Gastrocnemius medialis (tissue), 4 donors: ENCODE measurements around the gene ZDHHC7. TPM values are rescaled to one million over a fixed set of nuclear protein-coding genes. Genes with fewer than 3 reads are reported as not detected.
A peak's percentile ranks its signal among the peaks of the same experiment; 100 is the strongest.

ENCODE experiments used
- ATAC-seq, 2 donors: fragments of 150-250 bp; one replicate each; pipeline ENCODE4 v1.9.1; 2016
- DNase-seq, 2 donors: peaks; one replicate each; pipeline ENCODE4 v3.0.0-alpha.2; 2019
- H3K27ac ChIP-seq, 4 donors: fragments of 200-600 bp; sonication (generic); 1 replicate in 1 of 4; 2 replicates in 3 of 4; pipeline ENCODE4 v1.5.1; 2016 to 2018; ENCODE audit warnings: mild to moderate bottlenecking in 2 of 4, moderate library complexity in 1 of 4
- H3K27me3 ChIP-seq, 3 donors: fragments of 200-600 bp; sonication (generic) in 2 of 3; 1 replicate in 1 of 3; 2 replicates in 2 of 3; pipeline versions ENCODE4 v1.5.1 to v1.6.0; 2016 to 2019; ENCODE audit warnings: mild to moderate bottlenecking in 1 of 3, moderate library complexity in 1 of 3
- H3K36me3 ChIP-seq, 2 donors: fragments of 200-600 bp; sonication (generic) in 1 of 2; one replicate each; pipeline ENCODE4 v1.5.1; 2017 to 2018
- H3K4me1 ChIP-seq, 2 donors: fragments of 200-600 bp; sonication (generic) in 1 of 2; one replicate each; pipeline ENCODE4 v1.5.1; 2016 to 2017; ENCODE audit warnings: mild to moderate bottlenecking in 2 of 2
- H3K4me3 ChIP-seq, 4 donors: fragments of 200-600 bp; sonication (generic) in 3 of 4; 1 replicate in 1 of 4; 2 replicates in 3 of 4; pipeline ENCODE4 v1.5.1; 2016 to 2019; ENCODE audit warnings: mild to moderate bottlenecking in 2 of 4
- H3K9me3 ChIP-seq, 3 donors: fragments of 200-600 bp; sonication (generic) in 2 of 3; 1 replicate in 1 of 3; 2 replicates in 2 of 3; pipeline ENCODE4 v1.5.1; 2016 to 2019
- CTCF ChIP-seq, 5 experiments: fragments of 450-650 bp in 3 of 5; fragments of 200-600 bp in 2 of 5; sonication (generic) in 2 of 5; IDR thresholded peaks in 4 of 5; conservative IDR thresholded peaks in 1 of 5; 1 replicate in 4 of 5; 2 replicates in 1 of 5; pipeline ENCODE4 v1.5.1; 2016 to 2019; ENCODE audit warnings: antibody characterized with exemption in 5 of 5, mild to moderate bottlenecking in 3 of 5, moderate library complexity in 3 of 5
- POLR2A ChIP-seq, 2 donors: fragments of 450-650 bp; IDR thresholded peaks; one replicate each; pipeline ENCODE4 v1.6.1; 2017; ENCODE audit warnings: antibody characterized with exemption in 2 of 2, mild to moderate bottlenecking in 2 of 2, moderate library complexity in 2 of 2
- in situ Hi-C, 4 donors: fragments of 200-750 bp; cut with MboI; loops; one replicate each; pipeline versions ENCODE4 v1.15.0 to v1.8.0; 2017; ENCODE audit warnings: low sequenced_read_pairs in 4 of 4
- intact Hi-C: fragments of 100-400 bp; cut with DNase I; formaldehyde crosslinking; loops from one replicate; pipeline ENCODE4 v1.15.1; 2023; ENCODE audit warnings: low total_unique reads
- total RNA-seq, 4 donors: library from RNA; depleted of rRNA; stranded (reverse); fragments of >200 nt; gene quantifications; one replicate each; pipeline versions ENCODE4 v1.1.0 to v1.2.3, GENCODE V29; 2016

ZDHHC7 gene
- total RNA-seq, 4 donors from 2014 or later, result 55.0 to 93.5 (median 68.4) TPM

- H3K4me3 ChIP-seq, result no peak overlapping the region
- TF ChIP-seq POLR2A (IDR thresholded peaks at IDR 0.05) (no peak), CTCF (IDR thresholded peaks at IDR 0.05 in 4 of 5, conservative IDR thresholded peaks at IDR 0.05 in 1 of 5) (no peak)
- in situ Hi-C loops (no loop called here), intact Hi-C loops (loop anchor here (10.0 kb wide), 1 partner anchor 93 kb away; no protein-coding TSS in a partner anchor)
- H3K27ac ChIP-seq, result peak overlapping the region in 2 of 4 donors; percentile 27 to 49
- DNase-seq (no peak), ATAC-seq (no peak)
- no peaks in the 10 kb centered on the region for H3K9me3 ChIP-seq
- H3K27me3 ChIP-seq, result no peaks in the 10 kb centered on the region
- H3K4me1 ChIP-seq, result peaks cover 20 to 31% of the 10 kb centered on the region in 2 donors
- H3K36me3 ChIP-seq, result no peaks in the 10 kb centered on the region
These were observed 83.4 kb downstream of the ZDHHC7 start for GRCh38 chr16:84927621-84928591.

DNA sequence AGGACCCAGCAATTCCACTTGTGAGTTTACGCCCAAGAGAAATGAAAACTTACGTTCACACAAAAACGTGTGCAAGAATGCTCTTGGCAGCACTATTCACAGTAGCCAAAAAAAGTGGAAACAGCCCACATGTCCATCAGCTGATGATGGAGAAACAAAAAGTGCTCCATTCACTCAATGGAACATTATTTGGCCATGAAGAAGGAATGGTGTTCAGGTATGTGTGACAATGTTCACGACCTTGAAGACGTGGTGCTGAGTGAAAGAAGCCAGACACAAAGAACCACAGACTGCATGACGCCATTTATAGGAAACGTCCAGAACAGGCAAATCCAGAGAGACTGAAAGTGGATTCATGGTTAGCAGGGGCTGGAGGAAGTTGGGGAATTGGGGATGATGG lies 84.9 kb downstream of the ZDHHC7 start:
- H3K27ac ChIP-seq, result peak overlapping the region in 1 of 4 donors; percentile 52
- H3K4me3 ChIP-seq, result no peak overlapping the region
- H3K4me1 ChIP-seq, result peaks cover 33 to 42% of the 10 kb centered on the region in 2 donors
- TF ChIP-seq CTCF (IDR thresholded peaks at IDR 0.05 in 4 of 5, conservative IDR thresholded peaks at IDR 0.05 in 1 of 5) (no peak), POLR2A (IDR thresholded peaks at IDR 0.05) (no peak)
- no peaks in the 10 kb centered on the region for H3K9me3 ChIP-seq
- intact Hi-C loops, result loop anchor here (10.0 kb wide), 1 partner anchor 92 kb away; no protein-coding TSS in a partner anchor
- no peaks in the 10 kb centered on the region for H3K36me3 ChIP-seq
- H3K27me3 ChIP-seq, result no peaks in the 10 kb centered on the region
- ATAC-seq (no peak), DNase-seq (no peak)
- in situ Hi-C loops, result no loop called here

GRCh38 chr16:84925773-84926372 lies 85.5 kb downstream of the ZDHHC7 start:
- Histone ChIP-seq H3K27ac (peak overlapping the region in 2 of 4 donors; percentile 52 to 71), H3K9me3 (no peaks in the 10 kb centered on the region), H3K27me3 (no peaks in the 10 kb centered on the region), H3K4me1 (peaks cover 33 to 42% of the 10 kb centered on the region in 2 donors), H3K4me3 (no peak overlapping the region), H3K36me3 (no peaks in the 10 kb centered on the region)
- DNase-seq, result peak in 1 of 2 donors; percentile 44
- ATAC-seq, result no peak
- intact Hi-C loops (loop anchor here (1.0 to 10.0 kb wide), 3 partner anchors 26 to 91 kb away; no protein-coding TSS in a partner anchor), in situ Hi-C loops (no loop called here)
- no peak for TF ChIP-seq CTCF (IDR thresholded peaks at IDR 0.05 in 4 of 5, conservative IDR thresholded peaks at IDR 0.05 in 1 of 5)
- TF ChIP-seq POLR2A (IDR thresholded peaks at IDR 0.05), result no peak

GRCh38 chr16:84925092-84925772 lies 86.1 kb downstream of the ZDHHC7 start:
- peak overlapping the region in 3 of 4 donors; percentile 8 to 71 (median 52) for H3K27ac ChIP-seq
- no peaks in the 10 kb centered on the region for H3K9me3 ChIP-seq
- intact Hi-C loops, result loop anchor here (1.0 to 10.0 kb wide), 3 partner anchors 27 to 90 kb away; no protein-coding TSS in a partner anchor
- DNase-seq (peak; percentile 33 to 55), ATAC-seq (peak in 1 of 2 donors; percentile 36)
- in situ Hi-C loops, result no loop called here
- H3K4me1 ChIP-seq, result peaks cover 33 to 42% of the 10 kb centered on the region in 2 donors
- H3K36me3 ChIP-seq, result no peaks in the 10 kb centered on the region
- TF ChIP-seq POLR2A (IDR thresholded peaks at IDR 0.05) (no peak), CTCF (IDR thresholded peaks at IDR 0.05 in 4 of 5, conservative IDR thresholded peaks at IDR 0.05 in 1 of 5) (peak; percentile 81 to 95 (median 94))
- H3K27me3 ChIP-seq, result no peaks in the 10 kb centered on the region
- H3K4me3 ChIP-seq, result no peak overlapping the region
